NCI-H2227 treated with DMSO at 0.1 percent for 48 hours (cell line): ENCODE results near the gene COL4A2.
"Not testable (repeated sequence)": the region's sequence is repeated elsewhere in the genome, so short reads cannot be mapped to it uniquely, and the experiment has no call there.

Source experiments
- DNase-seq: peaks from one replicate; lab custom pipeline; 2025; lab: John Stamatoyannopoulos, UW

Gene COL4A2

GRCh38 chr13:110307767-110308655, 927 bp downstream of the COL4A2 start:
- no peak for DNase-seq

DNA sequence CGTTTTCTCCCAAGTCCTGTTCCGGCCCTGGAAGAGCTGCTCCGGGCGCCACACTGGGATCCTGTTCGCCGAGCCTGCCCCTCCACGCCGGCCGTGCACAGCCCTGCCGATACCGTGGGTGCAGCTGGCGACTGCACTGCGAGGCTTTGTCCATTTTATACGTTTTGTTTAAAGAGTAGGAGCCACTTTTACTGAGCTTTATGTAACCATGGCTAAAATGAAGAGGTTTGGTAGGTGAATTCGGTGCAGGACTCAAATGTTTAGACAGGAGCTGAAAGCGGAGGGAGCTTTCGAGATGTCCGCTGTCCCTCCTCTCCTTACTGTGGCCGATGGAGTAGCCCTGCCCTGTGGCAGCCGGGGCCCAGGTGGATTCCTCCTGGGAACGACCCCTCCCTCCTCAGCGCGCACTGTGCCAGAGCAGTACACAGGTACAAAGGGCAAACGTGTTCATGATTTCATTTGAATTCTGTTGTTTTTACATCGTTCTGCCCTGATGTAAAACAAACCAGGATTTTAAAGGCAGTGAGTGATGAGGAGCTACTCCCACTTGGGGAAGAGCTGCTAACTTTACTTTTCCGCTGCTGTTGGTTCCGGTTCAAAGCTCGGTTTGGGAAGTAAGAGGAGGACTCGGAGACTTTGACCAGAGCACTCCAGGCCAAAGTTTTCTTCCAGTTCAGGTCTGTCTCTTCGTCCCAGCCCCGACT, 1.7 kb downstream of the COL4A2 start:
- no peak for DNase-seq

- no peak for DNase-seq
These were observed 2.8 kb downstream of the COL4A2 start for GRCh38 chr13:110309661-110310524.

DNA sequence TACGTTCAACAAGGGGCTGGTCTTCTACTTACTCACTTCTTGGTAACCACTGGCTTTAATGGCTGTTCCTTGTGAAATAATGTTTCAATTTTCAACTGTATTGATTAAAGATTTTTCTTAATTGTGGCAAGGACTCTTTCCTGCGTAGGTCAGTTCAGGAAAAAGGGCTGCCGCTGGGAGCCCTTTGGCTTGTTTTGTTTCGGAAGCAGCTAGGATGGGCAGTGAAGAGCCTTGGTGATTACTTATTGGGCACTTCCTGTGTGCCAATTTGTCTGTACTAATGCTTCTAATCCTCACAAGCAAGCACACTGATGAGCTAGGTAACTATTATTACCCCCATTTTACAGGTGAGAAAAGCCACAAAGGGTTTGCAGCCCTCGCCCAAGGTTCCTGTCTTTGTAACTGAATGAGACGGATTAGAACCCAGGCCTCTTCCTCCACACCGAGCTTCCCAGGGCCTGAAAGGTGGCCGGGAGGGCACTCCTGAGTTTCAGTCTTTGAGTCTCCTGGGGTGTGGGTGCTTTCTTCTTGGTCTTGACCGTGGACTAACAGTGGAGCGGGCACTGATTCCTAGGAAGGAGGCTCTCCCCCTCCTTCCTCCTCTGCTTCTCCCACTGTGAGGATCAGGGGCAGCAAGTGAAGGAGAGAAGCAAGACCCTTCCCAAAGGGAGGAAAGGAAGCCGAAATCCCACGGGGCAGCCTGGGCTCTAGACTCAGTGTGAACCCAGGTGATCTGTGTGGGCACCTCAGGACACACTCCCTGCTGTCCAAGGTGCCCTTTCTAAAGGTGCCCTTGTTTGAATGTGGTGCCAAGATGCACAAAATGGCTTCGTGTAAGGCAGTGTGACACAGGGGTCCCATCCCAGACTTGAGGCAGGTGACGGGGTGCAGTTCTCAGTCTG, 3.7 kb downstream of the COL4A2 start:
- DNase-seq: no peak

GRCh38 chr13:110311443-110312338, 4.6 kb downstream of the COL4A2 start:
- no peak for DNase-seq

GRCh38 chr13:110312339-110313031, 5.4 kb downstream of the COL4A2 start:
- DNase-seq: no peak

DNA sequence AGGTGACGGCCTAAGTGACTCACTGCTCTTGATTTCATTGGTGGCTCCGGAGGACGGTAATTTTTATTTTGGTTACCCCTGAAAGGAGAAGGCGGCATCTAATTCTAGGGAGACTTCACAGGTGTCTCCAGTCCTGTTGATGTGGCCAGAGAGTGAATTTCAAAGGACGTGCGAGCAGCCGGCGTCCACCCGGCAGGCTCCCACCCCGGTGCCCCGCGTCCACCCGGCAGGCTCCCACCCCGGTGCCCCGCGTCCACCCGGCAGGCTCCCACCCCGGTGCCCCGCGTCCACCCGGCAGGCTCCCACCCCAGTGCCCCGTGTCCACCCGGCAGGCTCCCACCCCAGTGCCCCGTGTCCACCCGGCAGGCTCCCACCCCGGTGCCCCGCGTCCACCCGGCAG, 6.2 kb downstream of the COL4A2 start:
- DNase-seq: not testable (repeated sequence)

DNA sequence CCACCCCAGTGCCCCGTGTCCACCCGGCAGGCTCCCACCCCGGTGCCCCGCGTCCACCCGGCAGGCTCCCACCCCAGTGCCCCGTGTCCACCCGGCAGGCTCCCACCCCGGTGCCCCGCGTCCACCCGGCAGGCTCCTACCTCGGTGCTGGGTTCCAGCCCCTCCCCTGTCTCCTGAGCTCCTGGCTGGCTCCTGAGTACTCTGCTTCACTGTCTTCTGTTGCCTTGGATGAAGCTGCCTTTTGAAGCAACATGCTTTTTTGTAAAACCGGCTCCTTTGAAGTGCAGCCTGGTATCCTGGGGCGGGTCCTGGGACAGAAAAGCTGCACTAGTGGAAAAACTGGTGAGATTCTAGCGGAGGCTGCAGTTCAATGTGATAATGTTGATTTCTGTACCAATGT, 6.6 kb downstream of the COL4A2 start:
- not testable (repeated sequence) for DNase-seq

DNA sequence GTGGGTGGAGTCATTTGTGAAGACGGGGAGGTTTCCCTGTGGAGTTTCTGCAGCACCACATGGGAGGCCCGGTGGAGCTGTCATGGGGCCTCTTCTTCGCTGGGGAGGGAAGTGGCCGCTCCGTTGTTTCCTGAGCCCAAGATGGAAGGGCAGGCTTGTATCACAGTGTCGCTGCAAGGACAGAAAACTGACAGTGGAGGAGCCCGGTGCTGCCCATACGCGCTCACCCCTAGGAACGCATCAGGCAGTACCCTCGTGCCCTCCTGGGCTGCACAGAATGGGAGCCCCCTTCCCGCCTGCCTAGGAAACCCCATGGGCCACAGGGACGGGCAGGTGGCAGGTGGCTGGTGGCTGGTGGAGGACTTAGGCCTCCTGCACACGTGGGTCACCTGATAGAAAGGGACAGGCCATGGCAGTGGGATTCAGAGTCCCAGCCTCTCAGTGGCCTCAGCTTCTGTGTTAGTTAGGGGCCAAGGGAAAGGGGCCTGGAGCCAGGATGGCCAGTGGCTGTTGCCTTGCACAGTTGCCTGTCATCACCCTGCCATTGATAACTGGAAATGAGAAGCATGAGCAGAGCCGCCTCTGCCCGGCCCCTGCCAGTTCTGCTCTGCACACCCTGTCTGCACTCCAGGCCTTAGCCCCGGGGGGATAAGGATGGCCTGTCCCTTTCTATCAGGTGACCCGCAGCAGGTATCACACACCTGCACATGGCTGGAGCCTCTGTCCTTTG, 7.6 kb downstream of the COL4A2 start:
- DNase-seq: no peak

GRCh38 chr13:110316196-110316595, 9.1 kb downstream of the COL4A2 start:
- no peak for DNase-seq

DNA sequence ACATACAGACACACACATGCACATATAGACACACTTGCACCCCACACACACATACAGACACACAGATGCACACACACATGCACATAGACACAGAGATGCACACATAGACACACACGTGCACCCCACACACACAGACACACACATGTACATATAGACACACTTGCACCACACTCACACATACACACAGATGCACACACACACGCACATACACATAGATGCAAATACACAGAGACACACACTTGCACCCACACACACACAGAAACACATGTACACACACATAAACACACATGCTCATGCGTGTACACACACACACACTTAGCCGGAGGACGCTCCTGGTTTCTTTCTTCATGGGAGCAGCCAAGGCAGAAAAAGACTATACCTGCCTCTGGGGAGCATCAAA, 10.0 kb downstream of the COL4A2 start:
- DNase-seq: no peak

- DNase-seq: no peak
These were observed 10.6 kb downstream of the COL4A2 start for GRCh38 chr13:110317496-110318195.

GRCh38 chr13:110318920-110319319, 11.8 kb downstream of the COL4A2 start:
- DNase-seq: no peak

DNA sequence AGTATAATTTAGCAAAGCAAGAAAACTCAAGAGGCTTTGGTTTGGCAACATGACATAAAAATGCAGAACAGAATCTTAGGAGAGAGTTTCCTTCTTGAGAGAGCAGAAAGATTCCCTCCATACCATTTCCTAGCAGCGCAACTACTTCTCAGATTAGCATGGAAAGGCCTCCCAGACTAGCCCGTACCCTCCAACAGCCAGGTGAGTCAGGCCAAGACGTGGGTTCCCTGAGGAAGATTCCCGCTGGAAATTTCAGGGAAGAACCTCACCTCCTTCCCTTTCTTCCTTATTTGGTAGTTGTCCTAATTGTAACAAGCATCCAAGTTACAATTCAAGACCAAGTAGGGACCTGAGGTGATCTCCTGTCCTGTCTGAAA, 12.3 kb downstream of the COL4A2 start:
- no peak for DNase-seq

DNA sequence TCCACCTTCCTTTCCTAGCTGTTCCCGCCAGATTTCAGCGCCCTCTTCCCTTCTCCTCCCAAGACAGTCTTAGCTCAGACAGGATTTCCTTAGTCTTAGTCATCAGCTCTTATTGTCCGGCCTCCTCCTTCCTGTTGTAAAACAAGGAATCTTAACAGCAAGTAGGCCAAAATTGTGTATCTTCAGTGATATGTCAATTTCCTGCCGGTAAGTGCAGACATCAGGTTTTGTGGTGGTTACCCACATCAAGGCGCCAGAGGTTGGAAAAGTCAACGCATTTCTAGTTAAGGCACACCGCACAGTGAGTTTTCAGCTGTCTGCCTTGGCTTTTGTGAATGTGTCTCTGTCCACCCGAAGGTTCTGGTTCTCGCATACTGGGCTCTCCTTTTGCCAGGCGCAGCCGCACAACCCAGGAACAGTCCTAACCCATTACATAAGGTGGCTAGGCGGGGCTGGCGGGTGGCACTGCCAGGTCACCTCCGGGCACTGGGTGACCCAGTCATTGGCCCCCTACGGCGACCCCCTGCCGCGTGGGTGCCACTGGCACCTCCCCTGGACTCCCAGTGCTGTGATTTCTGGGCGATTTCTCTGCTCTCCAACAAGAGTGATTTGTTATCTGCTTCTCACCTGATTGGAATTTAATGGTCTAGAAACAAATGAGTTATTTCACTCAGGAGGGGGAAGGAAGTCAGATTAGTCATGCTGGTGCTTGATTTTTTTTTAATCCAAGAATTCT, 12.9 kb downstream of the COL4A2 start:
- DNase-seq: no peak

DNA sequence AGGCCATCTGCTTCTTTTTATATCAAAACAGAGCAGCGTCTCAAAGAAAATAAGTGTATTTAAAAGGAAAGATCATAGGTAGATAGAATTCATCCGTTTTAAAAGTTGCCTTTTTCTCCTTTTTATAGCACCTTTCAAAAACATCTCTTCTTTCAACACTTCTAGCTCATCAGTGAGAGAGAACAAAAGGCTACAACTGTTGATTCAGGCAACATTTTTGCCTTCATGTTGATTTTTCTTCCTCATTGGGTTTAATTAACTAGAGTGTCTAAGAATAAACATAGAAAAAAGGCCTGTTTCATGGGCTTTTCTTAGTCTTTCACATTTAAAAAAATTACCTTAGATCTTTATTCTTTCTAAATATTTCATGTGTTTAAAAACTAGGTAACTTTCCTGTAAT, 13.6 kb downstream of the COL4A2 start:
- no peak for DNase-seq

- not testable (repeated sequence) for DNase-seq
These were observed 14.5 kb downstream of the COL4A2 start for GRCh38 chr13:110321573-110321972.
